ENCODE measurements around the gene TBCD. TPM values are rescaled to one million over a fixed set of nuclear protein-coding genes. Genes with fewer than 3 reads are reported as not detected.

The TBCD gene
- total RNA-seq, 2 donors from 2014 or later: 38.9 to 74.8 TPM

- intact Hi-C loops (cut with DNase I): no loop called here
- Histone ChIP-seq H3K27ac (peak overlapping the region; percentile 96 to 98 (median 98)), H3K36me3 (replicated peaks in 1 of 2; ENCODE audit: insufficient read depth in 1 of 2, low read depth in 2 of 2) (no peaks in the 10 kb centered on the region), H3K9me3 (no peaks in the 10 kb centered on the region), H3K27me3 (no peaks in the 10 kb centered on the region), H3K4me3 (no peak overlapping the region), H3K4me1 (peaks cover 69% of the 10 kb centered on the region)
- 27 to 40% methylated on average over 6 to 29 of the region's 30 CpGs for WGBS, 2 donors
- DNase-seq (peak; percentile 88 to 92 (median 92)), ATAC-seq (peak; percentile 85)
- no peak for TF ChIP-seq CTCF (IDR thresholded peaks at IDR 0.05)
- TF ChIP-seq POLR2A (IDR thresholded peaks at IDR 0.05): peak in 1 of 3 donors; percentile 39
Observed at GRCh38 chr17:82888583-82889495, 137.0 kb downstream of the TBCD start.

- Histone ChIP-seq H3K27me3 (no peaks in the 10 kb centered on the region), H3K27ac (peak overlapping the region; percentile 96 to 98 (median 98)), H3K36me3 (replicated peaks in 1 of 2; ENCODE audit: insufficient read depth in 1 of 2, low read depth in 2 of 2) (no peaks in the 10 kb centered on the region), H3K4me1 (peaks cover 71% of the 10 kb centered on the region), H3K4me3 (no peak overlapping the region), H3K9me3 (no peaks in the 10 kb centered on the region)
- DNase-seq (peak; percentile 88 to 93 (median 93)), ATAC-seq (peak; percentile 83)
- 37 to 38% methylated on average over 15 to 28 of the region's 28 CpGs for WGBS, 2 donors
- intact Hi-C loops (cut with DNase I): no loop called here
- TF ChIP-seq CTCF (IDR thresholded peaks at IDR 0.05): no peak
- TF ChIP-seq POLR2A (IDR thresholded peaks at IDR 0.05): peak in 1 of 3 donors; percentile 45
Observed at GRCh38 chr17:82889496-82890338, 137.9 kb downstream of the TBCD start.

GRCh38 chr17:82890339-82890730 is 138.5 kb downstream of the TBCD start:
- no peak for TF ChIP-seq CTCF (IDR thresholded peaks at IDR 0.05)
- TF ChIP-seq POLR2A (IDR thresholded peaks at IDR 0.05): no peak
- no peaks in the 10 kb centered on the region for H3K27me3 ChIP-seq
- WGBS, 2 donors: 78 to 94% methylated on average over 15 to 18 of the region's 18 CpGs
- H3K4me3 ChIP-seq: no peak overlapping the region
- peak overlapping the region; percentile 96 to 98 (median 98) for H3K27ac ChIP-seq
- H3K9me3 ChIP-seq: no peaks in the 10 kb centered on the region
- H3K4me1 ChIP-seq: peaks cover 72% of the 10 kb centered on the region
- DNase-seq (peak in 1 of 4 donors; percentile 47), ATAC-seq (no peak)
- no peaks in the 10 kb centered on the region for H3K36me3 ChIP-seq (replicated peaks in 1 of 2; ENCODE audit: insufficient read depth in 1 of 2, low read depth in 2 of 2)
- intact Hi-C loops (cut with DNase I): no loop called here

- intact Hi-C loops (cut with DNase I): no loop called here
- Histone ChIP-seq H3K27ac (peak overlapping the region; percentile 96 to 98 (median 98)), H3K27me3 (no peaks in the 10 kb centered on the region), H3K9me3 (no peaks in the 10 kb centered on the region), H3K4me3 (no peak overlapping the region), H3K36me3 (replicated peaks in 1 of 2; ENCODE audit: insufficient read depth in 1 of 2, low read depth in 2 of 2) (no peaks in the 10 kb centered on the region), H3K4me1 (peaks cover 67% of the 10 kb centered on the region)
- WGBS, 2 donors: 75 to 76% methylated on average over 21 to 29 of the region's 29 CpGs
- TF ChIP-seq CTCF (IDR thresholded peaks at IDR 0.05) (no peak), POLR2A (IDR thresholded peaks at IDR 0.05) (no peak)
- DNase-seq (peak in 1 of 4 donors; percentile 40), ATAC-seq (no peak)
Observed at GRCh38 chr17:82890926-82891678, 139.2 kb downstream of the TBCD start.
